GM12891 (cell line): ENCODE results near the gene BABAM2.

Experiments used
- POLR2A ChIP-seq: IDR thresholded peaks from 2 replicates; pipeline ENCODE4 v1.6.1; 2011; ENCODE audit warnings: low read depth, low read length, control low read depth
- POLR2AphosphoS5 ChIP-seq: IDR thresholded peaks from 2 replicates; pipeline ENCODE4 v1.6.1; 2011; ENCODE audit warnings: low read depth, low read length, control low read depth
- TAF1 ChIP-seq: IDR thresholded peaks from 2 replicates; pipeline ENCODE4 v1.6.1; 2011; ENCODE audit warnings: low read depth, low read length, control low read depth

- TF ChIP-seq POLR2AphosphoS5 (no peak), POLR2A (no peak), TAF1 (no peak)
These were observed 281.8 kb downstream of the BABAM2 start for GRCh38 chr2:28172114-28172898.
